B cell (primary cell): Measurements from ENCODE around the gene TTLL8.

ENCODE experiments used
- EZH2 ChIP-seq: IDR thresholded peaks from 2 replicates; pipeline ENCODE4 v1.6.1; 2012; ENCODE audit warnings: borderline replicate concordance, low read depth, mild to moderate bottlenecking, moderate library complexity, low read length; ENCODE audit not compliant: insufficient read depth, poor library complexity, severe bottlenecking
- TF ChIP-seq, protein P1 (sequence below): fragments of 200-600 bp; IDR thresholded peaks from one replicate; pipeline ENCODE4 v1.8.0; 2022; ENCODE audit warnings: antibody characterized with exemption, mild to moderate bottlenecking

DNA sequence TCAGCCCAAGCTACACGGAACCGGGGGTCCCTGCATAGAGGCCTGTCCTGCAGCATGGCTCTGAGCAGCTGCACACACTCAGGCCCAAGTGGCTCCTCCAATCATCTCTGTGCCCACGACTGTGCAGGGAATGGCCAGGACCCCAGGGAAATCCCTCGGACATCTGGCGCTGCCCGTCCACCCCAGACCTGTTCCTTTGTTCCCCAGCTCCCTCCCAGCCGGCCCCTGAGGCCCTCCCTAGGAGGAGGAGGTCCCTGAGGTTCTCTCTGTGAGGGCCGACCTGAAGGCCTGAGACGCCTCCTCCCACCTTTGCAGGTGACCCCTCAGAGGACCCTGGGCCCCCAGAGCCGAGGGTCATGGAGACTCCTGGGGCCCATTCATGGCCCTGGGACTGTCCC lies 26.0 kb upstream of the TTLL8 start:
- TF ChIP-seq, protein P1, sequence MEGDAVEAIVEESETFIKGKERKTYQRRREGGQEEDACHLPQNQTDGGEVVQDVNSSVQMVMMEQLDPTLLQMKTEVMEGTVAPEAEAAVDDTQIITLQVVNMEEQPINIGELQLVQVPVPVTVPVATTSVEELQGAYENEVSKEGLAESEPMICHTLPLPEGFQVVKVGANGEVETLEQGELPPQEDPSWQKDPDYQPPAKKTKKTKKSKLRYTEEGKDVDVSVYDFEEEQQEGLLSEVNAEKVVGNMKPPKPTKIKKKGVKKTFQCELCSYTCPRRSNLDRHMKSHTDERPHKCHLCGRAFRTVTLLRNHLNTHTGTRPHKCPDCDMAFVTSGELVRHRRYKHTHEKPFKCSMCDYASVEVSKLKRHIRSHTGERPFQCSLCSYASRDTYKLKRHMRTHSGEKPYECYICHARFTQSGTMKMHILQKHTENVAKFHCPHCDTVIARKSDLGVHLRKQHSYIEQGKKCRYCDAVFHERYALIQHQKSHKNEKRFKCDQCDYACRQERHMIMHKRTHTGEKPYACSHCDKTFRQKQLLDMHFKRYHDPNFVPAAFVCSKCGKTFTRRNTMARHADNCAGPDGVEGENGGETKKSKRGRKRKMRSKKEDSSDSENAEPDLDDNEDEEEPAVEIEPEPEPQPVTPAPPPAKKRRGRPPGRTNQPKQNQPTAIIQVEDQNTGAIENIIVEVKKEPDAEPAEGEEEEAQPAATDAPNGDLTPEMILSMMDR = no peak
- TF ChIP-seq EZH2 = no peak
